Stomach (tissue), 4 donors: Measurements from ENCODE around the gene PUS10.

Experiments
- POLR2A ChIP-seq, 4 donors: fragments of 450-650 bp; IDR thresholded peaks; one replicate each; pipeline ENCODE4 v1.6.1; 2016; ENCODE audit warnings: antibody characterized with exemption in 4 of 4, control low read depth in 2 of 4, mild to moderate bottlenecking in 1 of 4, moderate library complexity in 1 of 4
- TF ChIP-seq, protein P1 (sequence below), 7 experiments: fragments of 450-650 bp in 4 of 7; fragments of 200-600 bp in 3 of 7; sonication (generic) in 3 of 7; IDR thresholded peaks; one replicate each; pipeline ENCODE4 v1.5.1; 2016 to 2019; ENCODE audit warnings: antibody characterized with exemption in 7 of 7, control low read depth in 2 of 7, mild to moderate bottlenecking in 1 of 7

DNA sequence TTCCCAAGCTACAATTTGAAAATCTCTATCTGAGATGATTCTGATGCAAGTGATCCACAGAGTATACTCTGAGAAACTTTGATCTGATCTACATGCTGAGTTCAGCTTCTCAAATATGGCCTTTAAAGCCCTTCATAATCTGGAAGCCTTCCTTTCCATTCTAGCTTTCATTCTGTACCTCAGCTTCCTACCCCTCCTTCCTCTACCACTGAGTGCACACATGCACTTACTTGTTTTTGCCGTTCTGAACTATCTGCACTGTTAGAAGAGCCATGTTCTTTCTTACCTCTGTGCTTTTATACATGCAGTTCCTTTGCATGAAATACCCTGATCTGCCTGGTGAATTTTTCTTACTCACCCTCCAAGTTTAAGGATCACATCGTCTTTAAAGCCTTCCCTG is 111.7 kb downstream of the PUS10 start:
- no peak for TF ChIP-seq POLR2A (IDR thresholded peaks at IDR 0.05)
- TF ChIP-seq, protein P1, sequence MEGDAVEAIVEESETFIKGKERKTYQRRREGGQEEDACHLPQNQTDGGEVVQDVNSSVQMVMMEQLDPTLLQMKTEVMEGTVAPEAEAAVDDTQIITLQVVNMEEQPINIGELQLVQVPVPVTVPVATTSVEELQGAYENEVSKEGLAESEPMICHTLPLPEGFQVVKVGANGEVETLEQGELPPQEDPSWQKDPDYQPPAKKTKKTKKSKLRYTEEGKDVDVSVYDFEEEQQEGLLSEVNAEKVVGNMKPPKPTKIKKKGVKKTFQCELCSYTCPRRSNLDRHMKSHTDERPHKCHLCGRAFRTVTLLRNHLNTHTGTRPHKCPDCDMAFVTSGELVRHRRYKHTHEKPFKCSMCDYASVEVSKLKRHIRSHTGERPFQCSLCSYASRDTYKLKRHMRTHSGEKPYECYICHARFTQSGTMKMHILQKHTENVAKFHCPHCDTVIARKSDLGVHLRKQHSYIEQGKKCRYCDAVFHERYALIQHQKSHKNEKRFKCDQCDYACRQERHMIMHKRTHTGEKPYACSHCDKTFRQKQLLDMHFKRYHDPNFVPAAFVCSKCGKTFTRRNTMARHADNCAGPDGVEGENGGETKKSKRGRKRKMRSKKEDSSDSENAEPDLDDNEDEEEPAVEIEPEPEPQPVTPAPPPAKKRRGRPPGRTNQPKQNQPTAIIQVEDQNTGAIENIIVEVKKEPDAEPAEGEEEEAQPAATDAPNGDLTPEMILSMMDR (IDR thresholded peaks at IDR 0.05) = no peak
